ENCODE data around the gene MAN1A2. TPM values are rescaled to one million over a fixed set of nuclear protein-coding genes. Genes with fewer than 3 reads are reported as not detected.

The MAN1A2 gene
- total RNA-seq, 4 donors from 2014 or later: 18.1 to 37.4 (median 26.3) TPM

GRCh38 chr1:117529683-117530082, 162.4 kb downstream of the MAN1A2 start:
- Histone ChIP-seq H3K4me1 (no peaks in the 10 kb centered on the region), H3K36me3 (peaks cover 0 to 6% (median 0%) of the 10 kb centered on the region in 3 donors), H3K9me3 (no peaks in the 10 kb centered on the region), H3K4me3 (no peak overlapping the region), H3K27me3 (no peaks in the 10 kb centered on the region), H3K27ac (no peak overlapping the region)
- 84 to 88% methylated on average over 3 of the region's 3 CpGs for WGBS, 2 donors
- DNase-seq: no peak
- intact Hi-C loops (cut with DNase I): loop anchor here (10.0 kb wide), 1 partner anchor 365 kb away; no protein-coding TSS in a partner anchor
- TF ChIP-seq POLR2A (IDR thresholded peaks at IDR 0.05) (no peak), CTCF (IDR thresholded peaks at IDR 0.05) (no peak)

GRCh38 chr1:117531222-117531621, 164.0 kb downstream of the MAN1A2 start:
- Histone ChIP-seq H3K4me3 (no peak overlapping the region), H3K9me3 (no peaks in the 10 kb centered on the region), H3K36me3 (peaks cover 0 to 6% (median 0%) of the 10 kb centered on the region in 3 donors), H3K4me1 (peaks cover 0 to 6% (median 0%) of the 10 kb centered on the region in 3 donors), H3K27me3 (peaks cover 0 to 3% (median 0%) of the 10 kb centered on the region in 4 donors), H3K27ac (no peak overlapping the region)
- intact Hi-C loops (cut with DNase I): loop anchor here (10.0 kb wide), 1 partner anchor 364 kb away; no protein-coding TSS in a partner anchor
- no peak for DNase-seq
- TF ChIP-seq CTCF (IDR thresholded peaks at IDR 0.05) (no peak), POLR2A (IDR thresholded peaks at IDR 0.05) (no peak)

- Histone ChIP-seq H3K27me3 (peaks cover 0 to 4% (median 0%) of the 10 kb centered on the region in 4 donors), H3K9me3 (no peaks in the 10 kb centered on the region), H3K4me3 (no peak overlapping the region), H3K27ac (no peak overlapping the region), H3K36me3 (no peaks in the 10 kb centered on the region), H3K4me1 (peaks cover 0 to 6% (median 0%) of the 10 kb centered on the region in 3 donors)
- DNase-seq: no peak
- WGBS, 2 donors: 6 to 14% methylated on average over 5 to 6 of the region's 6 CpGs
- intact Hi-C loops (cut with DNase I): loop anchor here (5.0 to 10.0 kb wide), 2 partner anchors 222 to 360 kb away; no protein-coding TSS in a partner anchor
- TF ChIP-seq CTCF (IDR thresholded peaks at IDR 0.05): peak; percentile 47 to 69 (median 60)
- no peak for TF ChIP-seq POLR2A (IDR thresholded peaks at IDR 0.05)
Observed at GRCh38 chr1:117534995-117535467, 167.8 kb downstream of the MAN1A2 start.

GRCh38 chr1:117535821-117536220, 168.6 kb downstream of the MAN1A2 start:
- DNase-seq: no peak
- no peak for TF ChIP-seq CTCF (IDR thresholded peaks at IDR 0.05)
- TF ChIP-seq POLR2A (IDR thresholded peaks at IDR 0.05): no peak
- peaks cover 0 to 10% (median 0%) of the 10 kb centered on the region in 3 donors for H3K4me1 ChIP-seq
- no peaks in the 10 kb centered on the region for H3K36me3 ChIP-seq
- peaks cover 0 to 4% (median 0%) of the 10 kb centered on the region in 4 donors for H3K27me3 ChIP-seq
- H3K4me3 ChIP-seq: no peak overlapping the region
- H3K27ac ChIP-seq: no peak overlapping the region
- intact Hi-C loops (cut with DNase I): loop anchor here (5.0 to 10.0 kb wide), 2 partner anchors 221 to 359 kb away; no protein-coding TSS in a partner anchor
- H3K9me3 ChIP-seq: no peaks in the 10 kb centered on the region
- 65% methylated on average over 6 of the region's 6 CpGs for WGBS, 2 donors

- intact Hi-C loops (cut with DNase I): loop anchor here (5.0 to 10.0 kb wide), 2 partner anchors 220 to 357 kb away; no protein-coding TSS in a partner anchor
- DNase-seq: no peak
- peak in 1 of 6 experiments; percentile 31 for TF ChIP-seq CTCF (IDR thresholded peaks at IDR 0.05)
- TF ChIP-seq POLR2A (IDR thresholded peaks at IDR 0.05): no peak
- Histone ChIP-seq H3K4me1 (peaks cover 0 to 21% (median 3%) of the 10 kb centered on the region in 3 donors), H3K9me3 (no peaks in the 10 kb centered on the region), H3K27ac (no peak overlapping the region), H3K27me3 (peaks cover 0 to 4% (median 0%) of the 10 kb centered on the region in 4 donors), H3K4me3 (no peak overlapping the region), H3K36me3 (no peaks in the 10 kb centered on the region)
- 27 to 40% methylated on average over 10 of the region's 10 CpGs for WGBS, 2 donors
Observed at GRCh38 chr1:117537291-117537920, 170.2 kb downstream of the MAN1A2 start.
